K562 (cell line): ENCODE measurements around the gene TSPYL4. TPM values are rescaled to one million over a fixed set of nuclear protein-coding genes. Genes with fewer than 3 reads are reported as not detected.

ENCODE experiments used
- ATAC-seq: fragments of 200-7000 bp; cut with Tn5 transposase; 3 replicates; pipeline ENCODE4 v1.9.1; 2020; ENCODE audit warnings: moderate library complexity
- BruUV-seq: library from RNA; stranded (reverse); fragments of 400-500 nt; replicated peaks from 2 replicates; lab custom pipeline; 2021; lab: Mats Ljungman, UMichigan
- CTCF ChIA-PET: fragments of 300-600 bp; formaldehyde crosslinking; extraction: SDS; loops from one replicate; lab custom pipeline; 2021; ENCODE audit warnings: low intra/inter-chr PET ratio; lab: Yijun Ruan, JAX
- POLR2A ChIA-PET: fragments of 300-600, 350-650 bp; sonication (Branson Sonifier 250); formaldehyde crosslinking; extraction: SDS; loops from one replicate; lab custom pipeline; 2021; ENCODE audit warnings: antibody characterized with exemption, inconsistent platforms; lab: Yijun Ruan, JAX
- DNase-seq, 4 experiments: peaks; one replicate each; pipeline versions ENCODE4 v3.0.0 to v3.0.0-alpha.2; 2011 to 2018; ENCODE audit warnings: low spot score in 3 of 4, mixed read lengths in 3 of 4; ENCODE audit errors: extremely low read depth in 1 of 4
- FAIRE-seq: peaks from 2 replicates; lab custom pipeline; 2011; peaks lifted over from hg19 to GRCh38; lab: Jason Lieb, UNC
- H2AFZ ChIP-seq: 2 replicates; pipeline ENCODE4 v1.6.0; 2011; ENCODE audit warnings: low read depth, low read length, control low read depth, inconsistent platforms
- H3K27ac ChIP-seq: fragments of 200-600 bp; 3 replicates; pipeline ENCODE4 v1.8.0; 2011; ENCODE audit warnings: low read depth, mild to moderate bottlenecking, control low read depth, inconsistent platforms, low read length, moderate library complexity, mixed read lengths; ENCODE audit errors: extremely low read depth
- H3K27me3 ChIP-seq, 2 experiments: fragments of 300-600 bp in 1 of 2; 2 replicates in 1 of 2; 3 replicates in 1 of 2; pipeline versions ENCODE4 v1.6.0 to v1.8.0; 2011; ENCODE audit warnings: inconsistent platforms in 2 of 2, low read length in 2 of 2, mild to moderate bottlenecking in 1 of 2, mixed read lengths in 1 of 2, moderate library complexity in 1 of 2; ENCODE audit not compliant: control insufficient read depth in 2 of 2, insufficient read depth in 2 of 2
- H3K36me3 ChIP-seq: fragments of 300-600 bp; 3 replicates; pipeline ENCODE4 v1.8.0; 2011; ENCODE audit warnings: mild to moderate bottlenecking, low read length, inconsistent platforms; ENCODE audit not compliant: control insufficient read depth, insufficient read depth
- H3K4me1 ChIP-seq, 2 experiments: fragments of 200-600 bp in 1 of 2; replicated peaks in 1 of 2; 2 replicates in 1 of 2; 3 replicates in 1 of 2; pipeline versions ENCODE4 v1.5.1 to v1.8.0; 2011; ENCODE audit warnings: inconsistent platforms in 2 of 2, low read length in 2 of 2, mild to moderate bottlenecking in 1 of 2, mixed read lengths in 1 of 2, moderate library complexity in 1 of 2; ENCODE audit not compliant: control insufficient read depth in 2 of 2, insufficient read depth in 2 of 2
- H3K4me2 ChIP-seq: 2 replicates; pipeline ENCODE4 v1.6.1; 2011; ENCODE audit warnings: low read length, control low read depth, inconsistent platforms, mixed read lengths; ENCODE audit not compliant: insufficient read depth
- H3K4me3 ChIP-seq: fragments of 200-600 bp; sonication (generic), shearing (Covaris generic); 2 replicates; pipeline ENCODE4 v1.5.1; 2016; ENCODE audit warnings: control low read depth, inconsistent platforms
- H3K79me2 ChIP-seq: fragments of 200-600 bp; 3 replicates; pipeline ENCODE4 v1.8.0; 2011; ENCODE audit warnings: low read length, inconsistent platforms; ENCODE audit not compliant: control insufficient read depth, insufficient read depth
- H3K9ac ChIP-seq, 2 experiments: 2 replicates each; pipeline versions ENCODE4 v1.6.0 to v1.6.1; 2011; ENCODE audit warnings: low read depth in 2 of 2, low read length in 2 of 2, control low read depth in 1 of 2, inconsistent platforms in 1 of 2, mild to moderate bottlenecking in 1 of 2, mixed read lengths in 1 of 2; ENCODE audit not compliant: insufficient read depth in 1 of 2
- H3K9me1 ChIP-seq: one replicate; pipeline ENCODE4 v1.6.0; 2011; ENCODE audit warnings: inconsistent platforms, mild to moderate bottlenecking, low read length, moderate library complexity; ENCODE audit not compliant: control insufficient read depth, insufficient read depth
- H3K9me3 ChIP-seq: replicated peaks from 2 replicates; pipeline ENCODE4 v1.5.1; 2011; ENCODE audit warnings: low read depth, low read length, inconsistent platforms; ENCODE audit not compliant: control insufficient read depth, insufficient read depth
- H4K20me1 ChIP-seq: replicated peaks from 2 replicates; pipeline ENCODE4 v1.6.1; 2011; ENCODE audit warnings: low read length, inconsistent platforms, mixed read lengths; ENCODE audit not compliant: control insufficient read depth, insufficient read depth
- CEBPB ChIP-seq: fragments of 450-650 bp; IDR thresholded peaks from 2 replicates; pipeline ENCODE4 v1.6.1; 2016; ENCODE audit warnings: missing genetic modification characterization, missing compliant biosample characterization
- CEBPG ChIP-seq, 3 experiments: fragments of 200-800 bp in 1 of 3; sonication (Bioruptor generic) in 1 of 3; sonication (generic) in 1 of 3; formaldehyde crosslinking in 1 of 3; IDR thresholded peaks in 2 of 3; conservative IDR thresholded peaks in 1 of 3; 2 replicates each; pipeline versions ENCODE4 v1.6.1 to v1.8.0; 2016 to 2022; ENCODE audit warnings: missing compliant biosample characterization in 2 of 3, missing genetic modification characterization in 2 of 3, mild to moderate bottlenecking in 1 of 3, missing genetic modification reagents in 1 of 3
- NR3C1 ChIP-seq: sonication (generic); formaldehyde crosslinking; IDR thresholded peaks from 2 replicates; pipeline ENCODE4 v1.8.1; 2022; ENCODE audit warnings: missing genetic modification reagents
- SPI1 ChIP-seq: IDR thresholded peaks from 2 replicates; pipeline ENCODE4 v1.6.1; 2011; ENCODE audit warnings: low read depth, low read length, control low read depth, borderline replicate concordance
- WHSC1 ChIP-seq: IDR thresholded peaks from one replicate; pipeline ENCODE4 v1.6.1; 2012; ENCODE audit warnings: low read length, control low read depth, inconsistent platforms
- WGBS: fragments of 100-300 bp; shearing (Covaris generic); methylation state at CpG from one replicate; pipeline ENCODE4 v1.1.6; 2016; ENCODE audit warnings: low coverage, mixed read lengths; ENCODE audit not compliant: insufficient coverage; ENCODE audit errors: missing lambda C conversion rate; 5-methylcytosine and 5-hydroxymethylcytosine counted together
- in situ Hi-C: fragments of 300-500 bp; cut with MboI; formaldehyde crosslinking; loops from 4 replicates; pipeline ENCODE4 v1.15.0; 2018; ENCODE audit warnings: inconsistent platforms, mixed read lengths
- intact Hi-C: fragments of 100-400 bp; cut with micrococcal nuclease; formaldehyde crosslinking; loops from 2 replicates; pipeline ENCODE4 v1.14.2; 2022
- polyA plus RNA-seq, 8 experiments: library from polyadenylated mRNA; depleted of rRNA in 4 of 8; stranded (reverse) in 5 of 8; unstranded in 3 of 8; fragments of >200 nt; fragmentation: Nextera tagmentation in 2 of 8; fragmentation: Illumina TruSeq in 1 of 8; extraction: Ambion mirVana in 2 of 8; extraction: Trizol in 1 of 8; gene quantifications; 2 replicates each; pipeline versions ENCODE4 v1.2.1 to v1.2.3, GENCODE V29; 2011 to 2014; ENCODE audit warnings: inconsistent platforms in 1 of 8, missing spikeins in 1 of 8
- total RNA-seq, 7 experiments: library from RNA; depleted of rRNA in 6 of 7; stranded (reverse); fragments of >200 nt in 6 of 7; fragmentation: Illumina TruSeq in 2 of 7; extraction: Trizol in 2 of 7; gene quantifications; 2 replicates each; pipeline versions ENCODE4 v1.2.1 to v1.2.3, GENCODE V29; 2011 to 2021; ENCODE audit warnings: low replicate concordance in 1 of 7
- TF ChIP-seq, protein P1 (sequence below): fragments of 450-650 bp; formaldehyde crosslinking; IDR thresholded peaks from 2 replicates; pipeline ENCODE4 v1.4.0; 2020; ENCODE audit warnings: mild to moderate bottlenecking, moderate library complexity
- TF ChIP-seq, protein P2 (sequence below): sonication (generic); formaldehyde crosslinking; IDR thresholded peaks from 2 replicates; pipeline ENCODE4 v1.8.1; 2023; ENCODE audit warnings: mild to moderate bottlenecking, missing genetic modification reagents

Gene TSPYL4
- total and polyA plus RNA-seq, 9 of the 15 experiments (the other 6 are each of a cell fraction or from before 2014, with no cell fraction given): 0.69 to 18.0 (median 9.1) TPM

DNA sequence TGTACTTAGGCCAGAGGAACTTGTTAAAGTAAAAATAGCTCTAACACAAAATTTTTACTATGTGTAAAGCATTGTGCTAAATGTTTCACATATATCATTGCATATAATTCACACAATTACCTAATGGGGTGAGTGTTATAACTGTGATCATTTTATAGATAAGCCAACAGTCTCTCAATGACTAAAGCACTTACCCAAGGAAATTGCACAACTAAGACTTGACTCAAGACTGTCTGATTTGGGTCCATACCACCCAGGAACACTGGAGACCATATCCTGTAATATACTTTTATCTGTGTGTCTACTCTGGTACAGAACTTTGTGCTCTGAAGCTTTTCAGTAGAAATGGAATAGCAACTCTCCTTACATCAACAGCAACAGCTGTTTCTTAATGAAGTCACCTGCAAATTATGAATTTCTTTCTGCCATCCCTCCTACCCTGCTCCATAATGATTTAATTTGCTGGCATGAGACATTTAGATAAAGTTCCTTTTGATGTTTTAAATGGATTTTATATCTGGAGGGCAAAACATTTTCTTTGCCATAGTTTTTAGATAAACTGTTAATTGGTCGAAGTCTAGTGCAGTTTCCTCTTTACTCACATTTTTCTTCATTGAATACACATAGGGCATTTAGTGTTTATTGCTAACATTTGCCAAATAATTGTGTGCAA, 47.5 kb downstream of the TSPYL4 start:
- CTCF ChIA-PET: no interaction called here

More for the DNA sequence above, 47.5 kb downstream of the TSPYL4 start:
- H3K27me3 ChIP-seq: no peaks in the 10 kb centered on the region
- H3K4me1 ChIP-seq: no peaks in the 10 kb centered on the region
- POLR2A ChIA-PET: interaction anchor here (0.7 kb wide), 1 partner anchor 26 kb away, joined by 3 read pairs; no protein-coding TSS in a partner anchor
- H3K79me2 ChIP-seq: no peaks in the 10 kb centered on the region
- in situ Hi-C loops (no loop called here), intact Hi-C loops (no loop called here)
- H3K27ac ChIP-seq: no peak overlapping the region
- TF ChIP-seq CEBPG (CRISPR knock-in tag; IDR thresholded peaks at IDR 0.05) (no peak), CEBPG (tag; conservative IDR thresholded peaks at IDR 0.05 in 1 of 2, IDR thresholded peaks at IDR 0.05 in 1 of 2) (0 out of 4 replicates have a peak, but pooled peaks of 1 of the 2 experiments have one; percentile 15), CEBPB (peak; percentile 58), NR3C1 (CRISPR knock-in tag) (no peak), WHSC1 (no peak), SPI1 (no peak)
- TF ChIP-seq, protein P1, sequence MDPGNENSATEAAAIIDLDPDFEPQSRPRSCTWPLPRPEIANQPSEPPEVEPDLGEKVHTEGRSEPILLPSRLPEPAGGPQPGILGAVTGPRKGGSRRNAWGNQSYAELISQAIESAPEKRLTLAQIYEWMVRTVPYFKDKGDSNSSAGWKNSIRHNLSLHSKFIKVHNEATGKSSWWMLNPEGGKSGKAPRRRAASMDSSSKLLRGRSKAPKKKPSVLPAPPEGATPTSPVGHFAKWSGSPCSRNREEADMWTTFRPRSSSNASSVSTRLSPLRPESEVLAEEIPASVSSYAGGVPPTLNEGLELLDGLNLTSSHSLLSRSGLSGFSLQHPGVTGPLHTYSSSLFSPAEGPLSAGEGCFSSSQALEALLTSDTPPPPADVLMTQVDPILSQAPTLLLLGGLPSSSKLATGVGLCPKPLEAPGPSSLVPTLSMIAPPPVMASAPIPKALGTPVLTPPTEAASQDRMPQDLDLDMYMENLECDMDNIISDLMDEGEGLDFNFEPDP (CRISPR knock-in tag): no peak
- TF ChIP-seq, protein P2, sequence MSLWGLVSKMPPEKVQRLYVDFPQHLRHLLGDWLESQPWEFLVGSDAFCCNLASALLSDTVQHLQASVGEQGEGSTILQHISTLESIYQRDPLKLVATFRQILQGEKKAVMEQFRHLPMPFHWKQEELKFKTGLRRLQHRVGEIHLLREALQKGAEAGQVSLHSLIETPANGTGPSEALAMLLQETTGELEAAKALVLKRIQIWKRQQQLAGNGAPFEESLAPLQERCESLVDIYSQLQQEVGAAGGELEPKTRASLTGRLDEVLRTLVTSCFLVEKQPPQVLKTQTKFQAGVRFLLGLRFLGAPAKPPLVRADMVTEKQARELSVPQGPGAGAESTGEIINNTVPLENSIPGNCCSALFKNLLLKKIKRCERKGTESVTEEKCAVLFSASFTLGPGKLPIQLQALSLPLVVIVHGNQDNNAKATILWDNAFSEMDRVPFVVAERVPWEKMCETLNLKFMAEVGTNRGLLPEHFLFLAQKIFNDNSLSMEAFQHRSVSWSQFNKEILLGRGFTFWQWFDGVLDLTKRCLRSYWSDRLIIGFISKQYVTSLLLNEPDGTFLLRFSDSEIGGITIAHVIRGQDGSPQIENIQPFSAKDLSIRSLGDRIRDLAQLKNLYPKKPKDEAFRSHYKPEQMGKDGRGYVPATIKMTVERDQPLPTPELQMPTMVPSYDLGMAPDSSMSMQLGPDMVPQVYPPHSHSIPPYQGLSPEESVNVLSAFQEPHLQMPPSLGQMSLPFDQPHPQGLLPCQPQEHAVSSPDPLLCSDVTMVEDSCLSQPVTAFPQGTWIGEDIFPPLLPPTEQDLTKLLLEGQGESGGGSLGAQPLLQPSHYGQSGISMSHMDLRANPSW: no peak
- DNase-seq: no peak
- H3K36me3 ChIP-seq: no peaks in the 10 kb centered on the region
- H3K9me3 ChIP-seq: no peaks in the 10 kb centered on the region
- H3K4me3 ChIP-seq: no peak overlapping the region
- BruUV-seq: no TSS peak
- no peak overlapping the region for H3K9ac ChIP-seq
- ATAC-seq: no peak
- H4K20me1 ChIP-seq: no peaks in the 10 kb centered on the region
- no peak overlapping the region for H3K4me2 ChIP-seq
- no peak overlapping the region for H2AFZ ChIP-seq
- no peak for FAIRE-seq
- WGBS: 67% methylated on average over 1 of the region's 1 CpG
- no peaks in the 10 kb centered on the region for H3K9me1 ChIP-seq
